Epithelial cell of prostate (primary cell): Measurements from ENCODE around the gene PLEKHH3.

Experiments used
- DNase-seq: peaks from one replicate; pipeline ENCODE4 v3.0.0-alpha.2; 2011; ENCODE audit warnings: low read depth, low spot score
- H3K27ac ChIP-seq: fragments of 450-650 bp; 2 replicates; pipeline ENCODE4 v1.5.1; 2017; ENCODE audit warnings: mild to moderate bottlenecking

PLEKHH3 gene, protein sequence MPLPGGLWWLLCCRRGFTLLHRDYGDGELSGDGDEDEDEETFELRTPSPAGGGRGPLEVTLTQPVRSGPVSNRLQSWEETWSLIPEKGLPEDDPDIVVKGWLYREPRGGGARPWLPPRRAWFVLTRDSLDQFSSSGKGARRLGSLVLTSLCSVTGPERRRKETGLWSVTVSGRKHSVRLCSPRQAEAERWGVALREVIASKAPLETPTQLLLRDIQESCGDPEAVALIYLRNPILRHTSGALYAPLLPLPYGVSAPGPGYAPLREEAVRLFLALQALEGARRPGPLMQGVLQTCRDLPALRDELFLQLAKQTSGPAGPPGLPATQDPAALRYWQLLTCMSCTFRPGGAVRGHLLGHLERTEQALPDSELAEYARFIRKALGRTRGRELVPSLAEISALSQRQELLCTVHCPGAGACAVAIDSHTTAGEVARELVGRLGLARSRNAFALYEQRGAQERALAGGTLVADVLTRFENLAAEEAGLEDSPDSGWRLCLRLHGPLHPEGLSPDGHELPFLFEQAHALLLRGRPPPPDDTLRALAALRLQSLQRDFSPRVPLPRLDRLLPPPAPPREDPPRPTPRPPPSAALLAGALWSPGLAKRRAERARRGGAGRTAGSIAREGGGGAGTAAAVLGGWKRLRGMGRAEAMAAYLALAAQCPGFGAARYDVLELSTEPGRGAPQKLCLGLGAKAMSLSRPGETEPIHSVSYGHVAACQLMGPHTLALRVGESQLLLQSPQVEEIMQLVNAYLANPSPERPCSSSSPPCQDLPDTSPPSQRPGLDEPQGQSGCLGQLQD

DNA sequence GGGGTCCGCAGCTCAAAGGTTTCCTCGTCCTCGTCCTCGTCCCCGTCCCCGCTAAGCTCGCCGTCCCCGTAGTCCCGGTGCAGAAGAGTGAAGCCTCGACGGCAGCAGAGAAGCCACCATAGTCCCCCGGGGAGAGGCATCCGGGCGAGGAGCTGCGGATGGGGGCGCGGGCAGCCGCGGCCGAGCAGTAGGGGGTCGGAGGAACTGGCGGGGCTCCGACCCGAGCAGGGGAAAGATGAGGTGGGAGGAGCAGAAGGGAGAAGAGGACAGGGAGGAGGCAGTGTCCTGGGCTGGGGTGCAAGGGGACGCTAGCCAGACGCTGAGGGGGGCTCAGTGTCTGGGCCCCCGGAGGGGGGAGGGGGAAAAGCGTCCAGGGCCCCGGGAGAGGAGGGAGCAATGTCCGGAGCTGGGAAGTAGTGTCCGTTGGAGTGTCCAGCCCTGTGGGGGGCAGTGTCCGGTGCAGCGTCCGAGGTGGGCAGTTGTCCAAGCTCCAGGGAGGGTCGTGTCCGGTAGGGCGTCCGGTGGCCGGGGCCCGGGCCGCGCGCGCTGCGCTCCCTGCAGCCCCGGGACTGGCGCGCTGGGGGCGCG is at the start of gene PLEKHH3:
TSS of gene PLEKHH3 (minus strand) at position 571 of the 588 bp plus-strand sequence. CDS start at position 140, 431 bp downstream.
- no peak for DNase-seq
- H3K27ac ChIP-seq, result peak within 1 kb of the TSS; percentile 94

- no peak for DNase-seq
- H3K27ac ChIP-seq, result no peak overlapping the region
Measured at GRCh38 chr17:42725143-42725542, 48.3 kb upstream of the PLEKHH3 start.

DNA sequence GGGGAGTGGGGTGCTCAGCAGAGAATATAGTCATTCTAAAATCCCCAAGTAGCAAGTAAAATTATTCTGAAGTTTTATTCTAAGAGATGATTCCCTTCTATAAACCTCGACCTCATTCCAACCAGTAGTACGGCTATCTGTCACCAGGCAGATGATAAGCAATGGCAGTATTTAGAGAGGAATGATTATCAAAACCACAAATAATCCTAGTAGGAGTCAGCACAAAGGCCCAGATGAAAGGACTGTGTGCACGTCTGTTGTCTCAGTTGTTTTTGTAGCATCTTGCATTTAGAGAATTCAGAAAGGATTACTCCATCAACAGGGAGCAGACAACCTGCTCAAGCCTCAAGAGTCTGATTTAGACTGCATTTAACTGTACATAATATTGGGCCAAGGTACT is 46.8 kb upstream of the PLEKHH3 start:
- no peak for DNase-seq

GRCh38 chr17:42720996-42721583 is 44.3 kb upstream of the PLEKHH3 start:
- H3K27ac ChIP-seq, result no peak overlapping the region
- DNase-seq, result no peak

More for the DNA sequence above, 46.8 kb upstream of the PLEKHH3 start:
- H3K27ac ChIP-seq, result no peak overlapping the region

GRCh38 chr17:42709561-42709960 is 32.8 kb upstream of the PLEKHH3 start:
- DNase-seq, result no peak
- H3K27ac ChIP-seq, result no peak overlapping the region

DNA sequence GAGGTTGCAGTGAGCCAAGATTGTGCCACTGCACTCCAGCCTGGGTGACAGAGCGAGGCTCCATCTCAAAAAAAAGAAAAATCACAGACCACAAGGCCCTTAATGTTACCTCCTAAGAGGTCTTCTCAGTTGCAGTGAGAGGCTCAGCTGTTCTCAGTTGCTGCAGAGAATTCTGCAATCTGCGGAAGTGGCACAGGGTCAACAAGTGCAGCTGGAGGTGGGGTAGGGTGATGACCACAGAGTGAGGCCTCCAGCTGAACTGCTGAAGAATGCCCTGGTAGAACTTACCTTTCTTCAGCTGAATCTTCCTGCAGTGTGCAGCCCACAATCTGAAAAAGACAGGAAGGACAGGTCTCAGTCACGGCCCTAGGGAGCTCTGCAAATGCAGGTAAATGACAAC is 31.8 kb upstream of the PLEKHH3 start:
- DNase-seq, result no peak
- no peak overlapping the region for H3K27ac ChIP-seq

GRCh38 chr17:42706732-42707131 is 29.9 kb upstream of the PLEKHH3 start:
- DNase-seq, result no peak
- no peak overlapping the region for H3K27ac ChIP-seq

DNA sequence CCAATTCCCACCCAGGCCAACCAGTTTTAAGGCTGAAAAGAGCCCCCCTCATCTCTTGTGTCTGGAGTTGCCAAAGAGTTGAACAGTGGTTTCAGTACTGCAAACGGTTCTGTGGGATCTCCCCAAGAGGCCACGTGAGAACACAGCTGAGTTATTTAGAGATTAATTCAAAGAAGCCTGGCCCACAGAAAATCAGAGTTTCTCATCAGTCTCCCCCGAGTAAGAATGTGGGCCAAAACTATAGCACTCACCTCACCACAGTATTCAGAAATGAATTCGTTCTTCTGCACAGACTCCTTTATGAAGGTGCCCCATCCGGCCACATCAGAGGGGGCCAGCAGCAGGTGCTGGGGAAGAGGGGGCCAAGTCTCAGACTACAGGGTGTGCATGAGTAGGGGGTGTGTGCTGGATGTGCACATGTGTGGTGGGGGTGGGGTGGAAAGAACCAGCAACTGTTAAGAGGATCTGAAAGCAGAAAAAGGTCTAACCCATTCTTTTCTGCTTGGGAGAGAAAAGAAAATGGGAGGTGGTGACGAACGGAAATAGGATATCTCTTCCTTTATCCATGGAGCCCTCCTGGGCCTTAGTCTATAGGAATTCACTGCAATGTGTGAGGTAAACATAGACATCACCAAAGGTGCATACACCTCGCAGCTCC is 28.2 kb upstream of the PLEKHH3 start:
- DNase-seq, result no peak
- no peak overlapping the region for H3K27ac ChIP-seq

GRCh38 chr17:42704490-42704836 is 27.7 kb upstream of the PLEKHH3 start:
- no peak overlapping the region for H3K27ac ChIP-seq
- DNase-seq, result no peak

GRCh38 chr17:42702446-42702845 is 25.7 kb upstream of the PLEKHH3 start:
- no peak overlapping the region for H3K27ac ChIP-seq
- DNase-seq, result no peak

GRCh38 chr17:42700586-42701289 is 23.9 kb upstream of the PLEKHH3 start:
- no peak for DNase-seq
- no peak overlapping the region for H3K27ac ChIP-seq

- DNase-seq, result no peak
- H3K27ac ChIP-seq, result no peak overlapping the region
Measured at GRCh38 chr17:42699415-42699740, 22.6 kb upstream of the PLEKHH3 start.

DNA sequence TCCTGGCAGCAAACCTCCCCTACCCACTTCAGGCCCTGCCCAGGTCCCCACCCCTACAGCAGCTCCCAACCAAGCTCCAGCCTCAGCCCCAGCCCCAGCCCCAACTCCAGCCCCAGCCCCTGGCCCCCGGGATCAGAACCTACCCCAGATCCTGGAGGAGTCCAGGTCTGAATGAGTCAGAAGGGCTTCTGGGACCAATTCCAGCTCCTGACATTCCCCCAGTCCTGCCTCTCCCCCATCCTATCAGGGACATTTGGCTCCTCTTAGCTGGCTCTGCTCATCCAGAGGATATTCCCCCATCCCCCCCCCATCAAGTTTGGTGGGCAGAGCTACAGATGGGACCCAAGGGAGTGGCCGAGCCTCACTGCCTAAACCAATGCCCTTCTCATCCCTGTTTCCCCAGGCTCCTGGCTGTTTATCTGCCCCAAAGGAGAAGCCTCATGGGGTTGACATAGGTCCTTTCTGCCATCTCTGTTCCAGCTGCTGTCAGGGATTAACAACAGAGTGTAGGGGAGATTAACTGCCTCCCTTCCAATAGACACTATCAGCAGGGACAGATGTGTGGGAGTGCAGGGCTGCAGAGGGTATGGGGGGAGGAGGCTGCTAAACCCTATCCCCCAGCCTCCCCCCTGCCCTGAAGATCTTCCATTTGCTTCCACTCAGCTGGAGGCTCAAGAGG is 22.1 kb upstream of the PLEKHH3 start:
- H3K27ac ChIP-seq, result no peak overlapping the region
- DNase-seq, result no peak

DNA sequence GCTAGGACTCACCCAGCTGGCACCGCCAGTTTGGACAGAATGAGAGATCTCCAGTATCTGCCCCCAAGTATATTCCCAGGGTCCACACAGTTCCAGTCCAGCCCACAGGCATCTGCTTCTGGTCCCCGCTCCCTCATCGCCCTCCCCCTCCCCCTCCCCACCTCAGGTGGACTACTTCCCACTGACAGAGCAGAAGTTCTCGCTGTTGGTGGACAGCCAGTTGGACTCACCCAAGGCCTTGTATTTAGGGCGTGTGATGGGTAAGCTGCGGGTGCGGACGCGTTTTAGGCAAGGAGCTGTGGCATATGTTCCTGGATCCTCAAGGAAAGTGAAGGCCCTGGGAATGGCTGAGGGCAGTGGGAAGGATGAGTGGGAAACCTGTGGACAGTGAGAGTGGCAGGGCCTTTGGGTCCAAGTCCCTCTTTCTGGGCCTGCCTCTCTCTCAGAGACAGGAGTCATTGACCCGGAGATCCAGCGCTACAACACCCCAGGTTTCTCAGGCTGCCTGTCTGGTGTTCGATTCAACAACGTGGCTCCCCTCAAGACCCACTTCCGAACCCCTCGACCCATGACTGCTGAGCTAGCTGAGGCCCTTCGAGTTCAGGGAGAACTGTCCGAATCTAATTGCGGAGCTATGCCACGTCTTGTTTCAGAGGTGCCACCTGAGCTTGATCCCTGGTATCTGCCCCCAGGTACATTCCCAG is 20.5 kb upstream of the PLEKHH3 start:
- no peak overlapping the region for H3K27ac ChIP-seq
- no peak for DNase-seq

DNA sequence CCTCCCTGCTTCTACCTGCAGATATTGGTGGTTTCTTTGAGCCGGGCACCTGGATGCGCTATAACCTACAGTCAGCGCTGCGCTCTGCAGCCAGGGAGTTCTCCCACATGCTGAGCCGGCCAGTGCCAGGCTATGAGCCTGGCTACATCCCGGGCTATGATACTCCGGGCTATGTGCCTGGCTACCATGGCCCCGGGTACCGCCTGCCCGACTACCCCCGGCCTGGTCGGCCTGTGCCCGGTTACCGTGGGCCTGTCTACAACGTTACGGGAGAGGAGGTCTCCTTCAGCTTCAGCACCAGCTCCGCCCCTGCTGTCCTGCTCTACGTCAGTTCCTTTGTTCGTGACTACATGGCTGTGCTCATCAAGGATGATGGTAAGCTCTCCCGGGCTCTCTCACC is 18.7 kb upstream of the PLEKHH3 start:
- H3K27ac ChIP-seq, result no peak overlapping the region
- DNase-seq, result no peak

GRCh38 chr17:42694524-42694923 is 17.7 kb upstream of the PLEKHH3 start:
- no peak overlapping the region for H3K27ac ChIP-seq
- DNase-seq, result no peak

GRCh38 chr17:42692489-42692888 is 15.7 kb upstream of the PLEKHH3 start:
- H3K27ac ChIP-seq, result no peak overlapping the region
- DNase-seq, result no peak

GRCh38 chr17:42691021-42691545 is 14.3 kb upstream of the PLEKHH3 start:
- no peak overlapping the region for H3K27ac ChIP-seq
- DNase-seq, result no peak
